HG03108 (cell line): ENCODE results near the gene CYP11A1.

Experiments used
- ATAC-seq: cut with Tn5 transposase; IDR thresholded peaks from one replicate; pipeline ENCODE4 v1.9.1; 2021; ENCODE audit warnings: moderate library complexity; ENCODE audit not compliant: unreplicated experiment

The CYP11A1 gene

GRCh38 chr15:74367296-74367854 is at the start of gene CYP11A1:
CYP11A1 (minus strand) TSS chr15:74367646; CDS start chr15:74367585, 61 bp downstream.
- no peak for ATAC-seq

- no peak for ATAC-seq
Measured at GRCh38 chr15:74417225-74417624, 49.8 kb upstream of the CYP11A1 start.

- no peak for ATAC-seq
Measured at GRCh38 chr15:74415966-74416916, 48.8 kb upstream of the CYP11A1 start.

GRCh38 chr15:74414603-74415338 is 47.3 kb upstream of the CYP11A1 start:
- ATAC-seq = no peak

GRCh38 chr15:74414081-74414580 is 46.7 kb upstream of the CYP11A1 start:
- ATAC-seq = no peak

GRCh38 chr15:74413350-74414080 is 46.1 kb upstream of the CYP11A1 start:
- no peak for ATAC-seq

- ATAC-seq = no peak
Measured at GRCh38 chr15:74412159-74412558, 44.7 kb upstream of the CYP11A1 start.

- ATAC-seq = no peak
Measured at GRCh38 chr15:74411686-74412085, 44.2 kb upstream of the CYP11A1 start.

- no peak for ATAC-seq
Measured at GRCh38 chr15:74410502-74410901, 43.1 kb upstream of the CYP11A1 start.

- no peak for ATAC-seq
Measured at GRCh38 chr15:74409225-74409624, 41.8 kb upstream of the CYP11A1 start.

GRCh38 chr15:74408815-74409214 is 41.4 kb upstream of the CYP11A1 start:
- ATAC-seq = no peak

GRCh38 chr15:74408385-74408784 is 40.9 kb upstream of the CYP11A1 start:
- no peak for ATAC-seq

GRCh38 chr15:74406992-74407705 is 39.7 kb upstream of the CYP11A1 start:
- ATAC-seq = no peak

- ATAC-seq = no peak
Measured at GRCh38 chr15:74406517-74406916, 39.1 kb upstream of the CYP11A1 start.

- no peak for ATAC-seq
Measured at GRCh38 chr15:74405823-74406222, 38.4 kb upstream of the CYP11A1 start.

GRCh38 chr15:74403991-74404563 is 36.6 kb upstream of the CYP11A1 start:
- peak; percentile 29 for ATAC-seq

- ATAC-seq = no peak
Measured at GRCh38 chr15:74403588-74403919, 36.1 kb upstream of the CYP11A1 start.

GRCh38 chr15:74402873-74403587 is 35.6 kb upstream of the CYP11A1 start:
- peak; percentile 23 for ATAC-seq

GRCh38 chr15:74402337-74402841 is 34.9 kb upstream of the CYP11A1 start:
- ATAC-seq = no peak
